ENCODE data around the gene ZG16. TPM values are rescaled to one million over a fixed set of nuclear protein-coding genes. Genes with fewer than 3 reads are reported as not detected.
A peak's percentile ranks its signal among the peaks of the same experiment; 100 is the strongest.
"Not testable (repeated sequence)": the region's sequence is repeated elsewhere in the genome, so short reads cannot be mapped to it uniquely, and the experiment has no call there.

Gene ZG16
- total and polyA plus RNA-seq, 7 experiments from 2014 or later: not detected

GRCh38 chr16:29770250-29770929, 7.7 kb upstream of the ZG16 start:
- H3K9me3 Mint-ChIP-seq: peaks cover 0 to 3% (median 0%) of the 10 kb centered on the region in 11 donors
- H3K36me3 Mint-ChIP-seq: no peaks in the 10 kb centered on the region
- no peaks in the 10 kb centered on the region for H3K27me3 Mint-ChIP-seq
- DNase-seq (no peak), ATAC-seq (no peak)
- CTCF ChIA-PET: interaction anchor here (0.8 to 0.9 kb wide), 2 partner anchors 19 to 24 kb away, joined by 3 to 4 read pairs; partner anchors contain the start of gene C16orf54
- no peaks in the 10 kb centered on the region for H3K36me3 ChIP-seq (ENCODE audit: control insufficient read depth in 2 of 3, insufficient read depth in 3 of 3, low read length in 3 of 3)
- H3K27ac ChIP-seq (ENCODE audit: low read depth, low read length): no peak overlapping the region
- no peaks in the 10 kb centered on the region for H3K27me3 ChIP-seq (ENCODE audit: control insufficient read depth in 2 of 2, insufficient read depth in 2 of 2, low read length in 2 of 2)
- H3K4me1 Mint-ChIP-seq: peaks cover 14 to 22% (median 20%) of the 10 kb centered on the region in 7 donors
- peak overlapping the region in 2 of 9 donors; percentile 38 to 80 for H3K27ac Mint-ChIP-seq
- no peaks in the 10 kb centered on the region for H3K4me1 ChIP-seq (ENCODE audit: control insufficient read depth in 2 of 2, insufficient read depth in 2 of 2, low read length in 2 of 2)
- H3K9me3 ChIP-seq (ENCODE audit: control insufficient read depth in 2 of 3, low read length in 3 of 3): no peaks in the 10 kb centered on the region
- H3K4me3 ChIP-seq (ENCODE audit: low read length): no peak overlapping the region
- POLR2A ChIA-PET: interaction anchor here (0.6 to 1.4 kb wide), 5 partner anchors 16 to 68 kb away, joined by 3 to 6 read pairs (median 3); no protein-coding TSS in a partner anchor
- intact Hi-C loops (cut with micrococcal nuclease): no loop called here
- H3K4me3 Mint-ChIP-seq: no peak overlapping the region

DNA sequence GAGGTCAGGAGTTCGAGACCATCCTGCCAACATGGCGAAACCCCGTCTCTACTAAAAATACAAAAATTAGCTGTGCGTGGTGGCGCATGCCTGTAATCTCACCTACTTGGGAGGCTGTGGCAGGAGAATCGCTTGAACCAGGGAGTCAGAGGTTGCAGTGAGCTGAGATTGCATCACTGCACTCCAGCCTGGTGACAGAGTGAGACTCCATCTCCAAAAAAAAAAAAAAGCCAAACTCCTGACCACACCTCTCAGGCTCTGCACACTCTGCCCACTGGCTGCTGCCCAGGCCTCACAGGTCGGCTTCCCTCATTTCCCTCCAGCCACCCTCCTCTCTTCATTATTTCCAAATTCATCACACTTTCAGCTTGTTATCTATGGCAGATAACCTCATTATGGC, 5.7 kb upstream of the ZG16 start:
- intact Hi-C loops (cut with micrococcal nuclease); H3K4me1 ChIP-seq (ENCODE audit: control insufficient read depth in 2 of 2, insufficient read depth in 2 of 2, low read length in 2 of 2); DNase-seq; ATAC-seq; H3K9me3 ChIP-seq (ENCODE audit: control insufficient read depth in 2 of 3, low read length in 3 of 3); H3K4me3 Mint-ChIP-seq; H3K9me3 Mint-ChIP-seq; H3K27me3 ChIP-seq (ENCODE audit: control insufficient read depth in 2 of 2, insufficient read depth in 2 of 2, low read length in 2 of 2); H3K4me3 ChIP-seq (ENCODE audit: low read length); H3K27ac ChIP-seq (ENCODE audit: low read depth, low read length); H3K36me3 Mint-ChIP-seq; H3K27me3 Mint-ChIP-seq; H3K36me3 ChIP-seq (ENCODE audit: control insufficient read depth in 2 of 3, insufficient read depth in 3 of 3, low read length in 3 of 3): not testable (repeated sequence)
- H3K27ac Mint-ChIP-seq: peak overlapping the region in 2 of 9 donors; percentile 64
- ChIA-PET POLR2A (interaction anchor here (1.1 to 1.5 kb wide), 2 partner anchors 14 to 71 kb away, joined by 3 to 4 read pairs; no protein-coding TSS in a partner anchor), CTCF (interaction anchor here (1.5 kb wide), 1 partner anchor 73 kb away, joined by 3 read pairs; no protein-coding TSS in a partner anchor)
- peaks cover 13 to 21% (median 16%) of the 10 kb centered on the region in 7 donors for H3K4me1 Mint-ChIP-seq

- POLR2A ChIA-PET: interaction anchor here (0.9 kb wide), 1 partner anchor 19 kb away, joined by 3 read pairs; no protein-coding TSS in a partner anchor
- Histone ChIP-seq H3K4me1 (ENCODE audit: control insufficient read depth in 2 of 2, insufficient read depth in 2 of 2, low read length in 2 of 2) (no peaks in the 10 kb centered on the region), H3K27me3 (ENCODE audit: control insufficient read depth in 2 of 2, insufficient read depth in 2 of 2, low read length in 2 of 2) (no peaks in the 10 kb centered on the region), H3K9me3 (ENCODE audit: control insufficient read depth in 2 of 3, low read length in 3 of 3) (no peaks in the 10 kb centered on the region), H3K36me3 (ENCODE audit: control insufficient read depth in 2 of 3, insufficient read depth in 3 of 3, low read length in 3 of 3) (no peaks in the 10 kb centered on the region), H3K27ac (ENCODE audit: low read depth, low read length) (no peak overlapping the region), H3K4me3 (ENCODE audit: low read length) (no peak overlapping the region)
- CTCF ChIA-PET: no interaction called here
- no peak for ATAC-seq
- H3K4me1 Mint-ChIP-seq: peaks cover 9 to 23% (median 15%) of the 10 kb centered on the region in 7 donors
- no peak for DNase-seq
- peak overlapping the region in 1 of 9 donors; percentile 32 for H3K27ac Mint-ChIP-seq
- intact Hi-C loops (cut with micrococcal nuclease): no loop called here
- no peaks in the 10 kb centered on the region for H3K36me3 Mint-ChIP-seq
- H3K9me3 Mint-ChIP-seq: peaks cover 0 to 1% (median 0%) of the 10 kb centered on the region in 11 donors
- H3K27me3 Mint-ChIP-seq: peaks cover 0 to 18% (median 0%) of the 10 kb centered on the region in 5 donors
- H3K4me3 Mint-ChIP-seq: peak overlapping the region in 1 of 10 donors; percentile 32
Measured at GRCh38 chr16:29774730-29775129, 3.3 kb upstream of the ZG16 start.

DNA sequence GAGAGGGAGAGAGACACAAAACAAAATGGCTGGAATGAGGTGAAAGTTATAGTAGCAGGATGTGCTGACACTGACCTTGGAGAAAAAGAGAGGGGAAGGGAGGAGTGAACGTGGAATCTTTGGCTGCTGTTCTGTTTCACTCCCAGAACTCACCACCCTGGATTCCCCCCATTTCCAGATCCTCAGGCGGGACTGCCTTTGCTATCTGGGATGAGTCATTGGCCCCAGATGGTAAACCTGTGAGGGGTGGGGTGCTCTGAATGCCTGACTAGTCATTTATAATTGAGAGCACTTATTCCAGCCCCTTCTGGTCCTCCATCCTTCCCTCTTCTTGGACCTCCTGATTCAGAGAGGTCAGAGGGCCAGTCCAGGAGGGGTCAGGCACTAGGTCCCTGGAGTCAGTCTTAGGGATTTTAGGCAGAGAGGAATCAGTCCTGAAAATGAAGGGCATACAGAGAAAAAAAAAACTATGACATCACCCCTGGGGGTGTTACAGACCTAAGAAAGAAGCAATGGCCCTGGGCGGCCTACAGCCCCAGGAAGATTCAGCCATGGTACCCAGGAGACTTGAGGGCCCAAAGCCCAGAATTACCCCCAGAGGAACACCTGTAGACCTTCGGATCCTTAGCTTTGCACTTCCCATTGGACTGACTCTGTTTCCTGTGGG, 2.2 kb upstream of the ZG16 start:
- H3K27ac Mint-ChIP-seq: no peak overlapping the region

GRCh38 chr16:29779474-29779873, 1.4 kb downstream of the ZG16 start:
- Histone ChIP-seq H3K9me3 (ENCODE audit: control insufficient read depth in 2 of 3, low read length in 3 of 3) (no peaks in the 10 kb centered on the region), H3K4me3 (ENCODE audit: low read length) (no peak overlapping the region), H3K36me3 (ENCODE audit: control insufficient read depth in 2 of 3, insufficient read depth in 3 of 3, low read length in 3 of 3) (no peaks in the 10 kb centered on the region), H3K27me3 (ENCODE audit: control insufficient read depth in 2 of 2, insufficient read depth in 2 of 2, low read length in 2 of 2) (no peaks in the 10 kb centered on the region), H3K4me1 (ENCODE audit: control insufficient read depth in 2 of 2, insufficient read depth in 2 of 2, low read length in 2 of 2) (peaks cover under 1 to 3% of the 10 kb centered on the region in 2 donors), H3K27ac (ENCODE audit: low read depth, low read length) (no peak overlapping the region)
- intact Hi-C loops (cut with micrococcal nuclease): no loop called here
- peaks cover 0 to 4% (median 0%) of the 10 kb centered on the region in 11 donors for H3K9me3 Mint-ChIP-seq
- DNase-seq: no peak
- peaks cover 0 to 22% (median 0%) of the 10 kb centered on the region in 5 donors for H3K27me3 Mint-ChIP-seq
- no peak overlapping the region for H3K4me3 Mint-ChIP-seq
- ATAC-seq: no peak
- peaks cover 13 to 21% (median 15%) of the 10 kb centered on the region in 7 donors for H3K4me1 Mint-ChIP-seq
- POLR2A ChIA-PET: interaction anchor here (1.4 kb wide), 1 partner anchor 33 kb away, joined by 6 read pairs; the partner anchor contains the start of gene C16orf54
- peak overlapping the region in 1 of 9 donors; percentile 39 for H3K27ac Mint-ChIP-seq
- no peaks in the 10 kb centered on the region for H3K36me3 Mint-ChIP-seq
- CTCF ChIA-PET: no interaction called here

More for the DNA sequence above, 2.2 kb upstream of the ZG16 start:
- intact Hi-C loops (cut with micrococcal nuclease): no loop called here
- no peaks in the 10 kb centered on the region for H3K36me3 Mint-ChIP-seq
- no peak for DNase-seq
- Histone ChIP-seq H3K36me3 (ENCODE audit: control insufficient read depth in 2 of 3, insufficient read depth in 3 of 3, low read length in 3 of 3) (no peaks in the 10 kb centered on the region), H3K9me3 (ENCODE audit: control insufficient read depth in 2 of 3, low read length in 3 of 3) (no peaks in the 10 kb centered on the region), H3K4me3 (ENCODE audit: low read length) (no peak overlapping the region), H3K27ac (ENCODE audit: low read depth, low read length) (no peak overlapping the region), H3K27me3 (ENCODE audit: control insufficient read depth in 2 of 2, insufficient read depth in 2 of 2, low read length in 2 of 2) (no peaks in the 10 kb centered on the region), H3K4me1 (ENCODE audit: control insufficient read depth in 2 of 2, insufficient read depth in 2 of 2, low read length in 2 of 2) (no peaks in the 10 kb centered on the region)
- no peak overlapping the region for H3K4me3 Mint-ChIP-seq
- peaks cover 0 to 1% (median 0%) of the 10 kb centered on the region in 11 donors for H3K9me3 Mint-ChIP-seq
- no peak for ATAC-seq
- ChIA-PET CTCF (no interaction called here), POLR2A (no interaction called here)
- H3K4me1 Mint-ChIP-seq: peaks cover under 1 to 17% (median 13%) of the 10 kb centered on the region in 7 donors
- peaks cover 0 to 22% (median 0%) of the 10 kb centered on the region in 5 donors for H3K27me3 Mint-ChIP-seq

DNA sequence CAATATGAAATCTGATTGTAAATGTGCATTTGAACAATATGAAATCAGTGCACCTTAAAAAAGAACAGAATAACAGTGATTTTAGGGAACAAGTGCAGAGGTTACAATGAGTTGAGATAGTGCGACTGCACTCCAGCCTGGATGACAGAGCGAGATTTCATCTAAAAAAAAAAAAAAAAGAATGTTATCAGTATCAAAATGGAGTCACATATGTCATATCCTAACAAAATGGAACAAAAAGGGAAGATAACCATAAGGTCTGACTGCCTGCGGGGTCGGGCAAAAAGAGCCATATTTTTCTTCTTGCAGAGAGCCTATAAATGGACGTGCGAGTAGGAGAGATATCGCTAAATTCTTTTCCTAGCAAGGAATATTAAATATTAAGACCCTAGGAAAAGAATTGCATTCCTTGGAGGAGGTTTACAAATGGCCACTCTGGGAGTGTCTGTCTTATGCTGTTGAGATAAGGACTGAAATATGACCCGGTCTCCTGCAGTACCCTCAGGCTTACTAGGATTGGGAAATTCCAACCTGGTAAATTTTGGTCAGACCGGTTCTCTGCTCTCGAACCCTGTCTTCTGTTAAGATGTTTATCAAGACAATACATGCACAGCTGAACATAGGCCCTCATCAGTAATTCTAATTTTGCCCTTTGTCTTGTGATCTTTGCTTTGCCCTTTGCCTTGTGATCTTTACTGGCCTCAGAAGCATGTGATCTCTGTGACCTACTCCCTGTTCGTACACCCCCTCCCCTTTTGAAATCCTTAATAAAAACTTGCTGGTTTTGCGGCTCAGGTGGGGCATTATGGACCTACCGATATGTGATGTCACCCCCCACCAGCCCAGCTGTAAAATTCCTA, 5.3 kb downstream of the ZG16 start:
- H3K4me3 Mint-ChIP-seq; H3K9me3 ChIP-seq (ENCODE audit: control insufficient read depth in 2 of 3, low read length in 3 of 3); H3K36me3 Mint-ChIP-seq; H3K27me3 ChIP-seq (ENCODE audit: control insufficient read depth in 2 of 2, insufficient read depth in 2 of 2, low read length in 2 of 2); H3K4me1 ChIP-seq (ENCODE audit: control insufficient read depth in 2 of 2, insufficient read depth in 2 of 2, low read length in 2 of 2); ATAC-seq; H3K27ac ChIP-seq (ENCODE audit: low read depth, low read length); H3K4me3 ChIP-seq (ENCODE audit: low read length); intact Hi-C loops (cut with micrococcal nuclease); H3K9me3 Mint-ChIP-seq; H3K36me3 ChIP-seq (ENCODE audit: control insufficient read depth in 2 of 3, insufficient read depth in 3 of 3, low read length in 3 of 3); DNase-seq: not testable (repeated sequence)
- CTCF ChIA-PET: interaction anchor here (1.2 kb wide), 1 partner anchor 83 kb away, joined by 3 read pairs; no protein-coding TSS in a partner anchor
- POLR2A ChIA-PET: interaction anchor here (1.7 to 4.3 kb wide), 2 partner anchors 33 to 39 kb away, joined by 4 to 40 read pairs; partner anchors contain the start of genes C16orf54 and PAGR1
- H3K27me3 Mint-ChIP-seq: peaks cover 0 to 15% (median 0%) of the 10 kb centered on the region in 5 donors
- H3K27ac Mint-ChIP-seq: peak overlapping the region in 8 of 9 donors; percentile 0 to 78 (median 58)
- peaks cover 17 to 36% (median 22%) of the 10 kb centered on the region in 7 donors for H3K4me1 Mint-ChIP-seq

Data from naive thymus-derived CD4-positive, alpha-beta T cell (primary cell).